H9 (cell line): ENCODE measurements around the gene MYRIP. TPM values are rescaled to one million over a fixed set of nuclear protein-coding genes. Genes with fewer than 3 reads are reported as not detected.

Experiments used
- DNase-seq: peaks from one replicate; pipeline ENCODE4 v3.0.0-alpha.2; 2017
- H2AFZ ChIP-seq: one replicate; pipeline ENCODE4 v1.6.1; 2013; ENCODE audit warnings: mild to moderate bottlenecking, low read length, control low read depth, moderate library complexity
- H2AK5ac ChIP-seq: 2 replicates; pipeline ENCODE4 v1.6.1; 2013; ENCODE audit warnings: low read length, control low read depth, mixed read lengths; ENCODE audit not compliant: insufficient read length
- H2BK120ac ChIP-seq: one replicate; pipeline ENCODE4 v1.6.1; 2013; ENCODE audit warnings: low read depth, mild to moderate bottlenecking, low read length, control low read depth, inconsistent platforms; ENCODE audit not compliant: poor library complexity, severe bottlenecking
- H2BK12ac ChIP-seq: 2 replicates; pipeline ENCODE4 v1.6.1; 2013; ENCODE audit warnings: low read length, control low read depth, mixed read lengths, low read depth; ENCODE audit not compliant: insufficient read length
- H2BK15ac ChIP-seq: 2 replicates; pipeline ENCODE4 v1.6.1; 2013; ENCODE audit warnings: low read depth, low read length, control low read depth
- H2BK20ac ChIP-seq: one replicate; pipeline ENCODE4 v1.6.1; 2013; ENCODE audit warnings: low read depth, mild to moderate bottlenecking, low read length, control low read depth, inconsistent platforms; ENCODE audit not compliant: poor library complexity, severe bottlenecking
- H2BK5ac ChIP-seq: 2 replicates; pipeline ENCODE4 v1.6.1; 2013; ENCODE audit warnings: low read length, control low read depth, mixed read lengths; ENCODE audit not compliant: insufficient read length
- H3K14ac ChIP-seq: 2 replicates; pipeline ENCODE4 v1.6.1; 2013; ENCODE audit warnings: low read length, control low read depth; ENCODE audit not compliant: insufficient read depth
- H3K18ac ChIP-seq: 2 replicates; pipeline ENCODE4 v1.6.1; 2013; ENCODE audit warnings: low read depth, mild to moderate bottlenecking, mixed read lengths, low read length, control low read depth; ENCODE audit not compliant: insufficient read length
- H3K23ac ChIP-seq: 2 replicates; pipeline ENCODE4 v1.6.1; 2013; ENCODE audit warnings: low read length, control low read depth, mixed read lengths, low read depth; ENCODE audit not compliant: insufficient read length
- H3K23me2 ChIP-seq: 2 replicates; pipeline ENCODE4 v1.6.1; 2013; ENCODE audit warnings: low read depth, mild to moderate bottlenecking, mixed read lengths, low read length, control low read depth; ENCODE audit not compliant: insufficient read length, poor library complexity, severe bottlenecking
- H3K27ac ChIP-seq: 2 replicates; pipeline ENCODE4 v1.5.1; 2013; ENCODE audit warnings: low read length, control low read depth, mixed read lengths, low read depth; ENCODE audit not compliant: insufficient read length
- H3K27me3 ChIP-seq: 2 replicates; pipeline ENCODE4 v1.6.1; 2013; ENCODE audit warnings: low read length, control low read depth, inconsistent platforms; ENCODE audit not compliant: insufficient read depth
- H3K4ac ChIP-seq: 2 replicates; pipeline ENCODE4 v1.6.1; 2013; ENCODE audit warnings: low read depth, mild to moderate bottlenecking, control low read depth, inconsistent platforms, low read length, moderate library complexity
- H3K4me1 ChIP-seq: 2 replicates; pipeline ENCODE4 v1.6.1; 2013; ENCODE audit warnings: low read length, control low read depth, inconsistent platforms; ENCODE audit not compliant: insufficient read depth
- H3K4me2 ChIP-seq: 2 replicates; pipeline ENCODE4 v1.6.1; 2013; ENCODE audit warnings: low read length, control low read depth, mixed read lengths; ENCODE audit not compliant: insufficient read length, insufficient read depth
- H3K56ac ChIP-seq: 2 replicates; pipeline ENCODE4 v1.6.1; 2013; ENCODE audit warnings: low read depth, mild to moderate bottlenecking, mixed read lengths, low read length, control low read depth; ENCODE audit not compliant: insufficient read length
- H3K79me1 ChIP-seq: 2 replicates; pipeline ENCODE4 v1.6.1; 2013; ENCODE audit warnings: low read depth, mild to moderate bottlenecking, moderate library complexity, low read length, control low read depth, inconsistent platforms; ENCODE audit not compliant: insufficient read depth, poor library complexity, severe bottlenecking
- H3K79me2 ChIP-seq: 2 replicates; pipeline ENCODE4 v1.6.1; 2013; ENCODE audit warnings: low read length, control low read depth, inconsistent platforms; ENCODE audit not compliant: insufficient read depth
- H3K9ac ChIP-seq: 2 replicates; pipeline ENCODE4 v1.6.1; 2013; ENCODE audit warnings: low read length, control low read depth, mixed read lengths; ENCODE audit not compliant: insufficient read length; ENCODE audit errors: extremely low read depth
- H3K9me3 ChIP-seq: one replicate; pipeline ENCODE4 v1.6.1; 2013; ENCODE audit warnings: low read depth, low read length, inconsistent platforms; ENCODE audit not compliant: control insufficient read depth
- H3T11ph ChIP-seq: one replicate; pipeline ENCODE4 v1.6.1; 2013; ENCODE audit warnings: mild to moderate bottlenecking, low read length, control low read depth, inconsistent platforms
- H4K20me1 ChIP-seq: one replicate; pipeline ENCODE4 v1.6.1; 2013; ENCODE audit not compliant: control insufficient read depth, insufficient read length, insufficient read depth
- H4K5ac ChIP-seq: 2 replicates; pipeline ENCODE4 v1.6.1; 2013; ENCODE audit warnings: low read depth, mild to moderate bottlenecking, mixed read lengths, low read length, control low read depth; ENCODE audit not compliant: insufficient read length
- H4K8ac ChIP-seq: replicated peaks from 2 replicates; pipeline ENCODE4 v1.6.1; 2013; ENCODE audit warnings: low read length, control low read depth, mixed read lengths, low read depth; ENCODE audit not compliant: insufficient read length
- H4K91ac ChIP-seq: 2 replicates; pipeline ENCODE4 v1.6.1; 2013; ENCODE audit warnings: low read depth, mild to moderate bottlenecking, moderate library complexity, mixed read lengths, low read length, control low read depth; ENCODE audit not compliant: insufficient read length
- H3K27ac Mint-ChIP-seq, 3 experiments: 2 replicates in 2 of 3; 3 replicates in 1 of 3; pipeline ENCODE4 v1.8.0; 2020 to 2021; ENCODE audit warnings: mixed read lengths in 3 of 3, mild to moderate bottlenecking in 1 of 3, moderate library complexity in 1 of 3
- H3K27me3 Mint-ChIP-seq: 2 replicates; pipeline ENCODE4 v1.8.0; 2021; ENCODE audit warnings: low read depth, mild to moderate bottlenecking, moderate library complexity, mixed read lengths
- H3K36me3 Mint-ChIP-seq, 3 experiments: 2 replicates in 2 of 3; 3 replicates in 1 of 3; pipeline ENCODE4 v1.8.0; 2020 to 2021; ENCODE audit warnings: low read depth in 3 of 3, mixed read lengths in 3 of 3; ENCODE audit not compliant: insufficient read depth in 1 of 3
- H3K4me1 Mint-ChIP-seq, 2 experiments: 2 replicates each; pipeline ENCODE4 v1.8.0; 2020; ENCODE audit warnings: mixed read lengths in 2 of 2
- H3K4me3 Mint-ChIP-seq, 2 experiments: 2 replicates in 1 of 2; 3 replicates in 1 of 2; pipeline ENCODE4 v1.8.0; 2020 to 2021; ENCODE audit warnings: mild to moderate bottlenecking in 2 of 2, mixed read lengths in 2 of 2, moderate library complexity in 1 of 2
- H3K9me3 Mint-ChIP-seq, 2 experiments: 2 replicates in 1 of 2; 3 replicates in 1 of 2; pipeline ENCODE4 v1.8.0; 2020; ENCODE audit warnings: mild to moderate bottlenecking in 2 of 2, mixed read lengths in 2 of 2, moderate library complexity in 1 of 2
- WGBS: extraction: QIAGEN DNeasy Blood & Tissue Kit; methylation state at CpG from one replicate; pipeline ENCODE4 v1.1.7; 2013; ENCODE audit warnings: missing lambda C conversion rate, low lambda C conversion rate, mixed read lengths; ENCODE audit not compliant: insufficient read length; ENCODE audit errors: extremely low coverage; 5-methylcytosine and 5-hydroxymethylcytosine counted together
- total RNA-seq: library from RNA; stranded (reverse); gene quantifications from 2 replicates; pipeline ENCODE4 v1.2.1, GENCODE V29; 2021
- TF ChIP-seq, protein P1 (sequence below): fragments of 200-600 bp; sonication (generic); conservative IDR thresholded peaks from 3 replicates; pipeline ENCODE4 v1.8.0; 2021; ENCODE audit warnings: antibody characterized with exemption, mild to moderate bottlenecking

The MYRIP gene
- total RNA-seq, 1 experiment from 2014 or later: 1.8 TPM

DNA sequence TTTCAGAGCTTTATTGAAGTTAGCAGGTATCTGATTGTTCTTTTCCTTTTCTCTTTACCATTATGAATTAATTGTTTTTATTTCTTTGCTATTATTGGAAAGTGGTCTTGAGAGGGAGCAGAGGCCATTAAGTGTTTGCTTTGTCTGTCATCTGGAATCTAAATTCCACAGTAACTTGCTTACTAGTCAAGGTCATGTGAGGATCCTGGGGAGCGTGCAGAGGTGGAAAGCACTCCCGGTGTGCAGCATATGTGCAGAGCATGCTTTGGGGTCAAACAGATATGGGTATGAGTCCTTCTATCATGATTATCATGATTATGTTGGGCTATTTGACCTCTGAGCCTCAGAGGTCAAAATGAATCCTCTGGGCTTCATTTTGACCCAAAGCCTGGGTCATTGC is 96.4 kb downstream of the MYRIP start:
- no peak overlapping the region for H3K27ac Mint-ChIP-seq
- Histone ChIP-seq H3T11ph (no peak overlapping the region), H2AFZ (no peak overlapping the region), H4K5ac (no peak overlapping the region), H3K79me1 (no peaks in the 10 kb centered on the region), H2BK5ac (no peak overlapping the region), H3K18ac (no peak overlapping the region), H2BK12ac (no peak overlapping the region), H4K91ac (no peak overlapping the region), H3K9ac (no peak overlapping the region), H3K27ac (no peak overlapping the region), H2AK5ac (no peak overlapping the region), H2BK15ac (no peak overlapping the region), H3K27me3 (no peaks in the 10 kb centered on the region), H2BK20ac (no peak overlapping the region), H2BK120ac (no peak overlapping the region), H4K20me1 (no peaks in the 10 kb centered on the region), H3K4ac (no peak overlapping the region), H3K79me2 (no peaks in the 10 kb centered on the region), H3K14ac (no peak overlapping the region), H3K4me1 (no peaks in the 10 kb centered on the region), H3K23ac (no peak overlapping the region), H3K4me2 (no peak overlapping the region), H4K8ac (no peak overlapping the region), H3K23me2 (no peaks in the 10 kb centered on the region), H3K56ac (no peak overlapping the region), H3K9me3 (no peaks in the 10 kb centered on the region)
- no peaks in the 10 kb centered on the region for H3K9me3 Mint-ChIP-seq
- H3K27me3 Mint-ChIP-seq: no peaks in the 10 kb centered on the region; the same call in 1 of the 2 replicates
- TF ChIP-seq, protein P1, sequence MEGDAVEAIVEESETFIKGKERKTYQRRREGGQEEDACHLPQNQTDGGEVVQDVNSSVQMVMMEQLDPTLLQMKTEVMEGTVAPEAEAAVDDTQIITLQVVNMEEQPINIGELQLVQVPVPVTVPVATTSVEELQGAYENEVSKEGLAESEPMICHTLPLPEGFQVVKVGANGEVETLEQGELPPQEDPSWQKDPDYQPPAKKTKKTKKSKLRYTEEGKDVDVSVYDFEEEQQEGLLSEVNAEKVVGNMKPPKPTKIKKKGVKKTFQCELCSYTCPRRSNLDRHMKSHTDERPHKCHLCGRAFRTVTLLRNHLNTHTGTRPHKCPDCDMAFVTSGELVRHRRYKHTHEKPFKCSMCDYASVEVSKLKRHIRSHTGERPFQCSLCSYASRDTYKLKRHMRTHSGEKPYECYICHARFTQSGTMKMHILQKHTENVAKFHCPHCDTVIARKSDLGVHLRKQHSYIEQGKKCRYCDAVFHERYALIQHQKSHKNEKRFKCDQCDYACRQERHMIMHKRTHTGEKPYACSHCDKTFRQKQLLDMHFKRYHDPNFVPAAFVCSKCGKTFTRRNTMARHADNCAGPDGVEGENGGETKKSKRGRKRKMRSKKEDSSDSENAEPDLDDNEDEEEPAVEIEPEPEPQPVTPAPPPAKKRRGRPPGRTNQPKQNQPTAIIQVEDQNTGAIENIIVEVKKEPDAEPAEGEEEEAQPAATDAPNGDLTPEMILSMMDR: no peak
- H3K4me3 Mint-ChIP-seq: no peak overlapping the region
- H3K36me3 Mint-ChIP-seq: no peaks in the 10 kb centered on the region
- no CpG with 5 or more reads among the region's 2 CpGs for WGBS
- no peak for DNase-seq
- H3K4me1 Mint-ChIP-seq: no peaks in the 10 kb centered on the region
